K562 (cell line): ENCODE measurements around the gene RAB31. TPM values are rescaled to one million over a fixed set of nuclear protein-coding genes. Genes with fewer than 3 reads are reported as not detected.
A peak's percentile ranks its signal among the peaks of the same experiment; 100 is the strongest.

ENCODE experiments used
- CHCHD3 ChIP-seq: fragments of 250-450 bp; sonication (Bioruptor Pico); IDR thresholded peaks from 2 replicates; pipeline ENCODE4 v2.1.2; 2022; ENCODE audit warnings: mild to moderate bottlenecking
- DMBX1 ChIP-seq: fragments of 250-450 bp; sonication (Bioruptor Pico); IDR thresholded peaks from 2 replicates; pipeline ENCODE4 v1.8.0; 2022; ENCODE audit warnings: inconsistent platforms, mild to moderate bottlenecking, moderate library complexity, borderline replicate concordance
- GMEB1 ChIP-seq: fragments of 250-450 bp; sonication (Bioruptor Pico); IDR thresholded peaks from 2 replicates; pipeline ENCODE4 v1.4.0; 2020; ENCODE audit warnings: mild to moderate bottlenecking
- HSF4 ChIP-seq: fragments of 250-450 bp; sonication (Bioruptor Pico); IDR thresholded peaks from 2 replicates; pipeline ENCODE4 v2.1.2; 2022; ENCODE audit warnings: mild to moderate bottlenecking, moderate library complexity, borderline replicate concordance
- MLLT1 ChIP-seq, 2 experiments: fragments of 450-650 bp; IDR thresholded peaks; 2 replicates each; pipeline ENCODE4 v1.6.1; 2016
- POLR2AphosphoS5 ChIP-seq: IDR thresholded peaks from 2 replicates; pipeline ENCODE4 v1.6.1; 2011; ENCODE audit warnings: mild to moderate bottlenecking, low read depth, low read length, moderate library complexity; ENCODE audit not compliant: control insufficient read depth, insufficient read depth
- PRMT5 ChIP-seq: sonication (generic); formaldehyde crosslinking; IDR thresholded peaks from 2 replicates; pipeline ENCODE4 v1.5.0; 2020; ENCODE audit warnings: missing genetic modification reagents
- PTRF ChIP-seq: fragments of 450-650 bp; IDR thresholded peaks from 2 replicates; pipeline ENCODE4 v1.6.1; 2016; ENCODE audit warnings: mild to moderate bottlenecking, missing genetic modification characterization, missing compliant biosample characterization
- TARDBP ChIP-seq: fragments of 450-650 bp; IDR thresholded peaks from 2 replicates; pipeline ENCODE4 v1.6.1; 2016
- TBP ChIP-seq: optimal IDR thresholded peaks from 2 replicates; pipeline ENCODE3; 2011; ENCODE audit warnings: low read depth, low read length, improper control_type of control experiment
- XRCC4 ChIP-seq: IDR thresholded peaks from one replicate; pipeline ENCODE4 v1.6.1; 2011; ENCODE audit not compliant: insufficient read depth, insufficient read length; ENCODE audit errors: extremely low read depth
- ZNF12 ChIP-seq: sonication (generic); formaldehyde crosslinking; IDR thresholded peaks from 2 replicates; pipeline ENCODE4 v1.4.0; 2020; ENCODE audit warnings: mild to moderate bottlenecking, missing genetic modification reagents
- ZNF165 ChIP-seq: fragments of 250-450 bp; sonication (Bioruptor Pico); IDR thresholded peaks from 2 replicates; pipeline ENCODE4 v1.4.0; 2020; ENCODE audit warnings: borderline replicate concordance
- ZNF175 ChIP-seq: fragments of 200-800 bp; sonication (Bioruptor generic); IDR thresholded peaks from 2 replicates; pipeline ENCODE4 v1.6.1; 2016; ENCODE audit warnings: low read depth, mild to moderate bottlenecking, missing genetic modification characterization, missing compliant biosample characterization
- ZNF407 ChIP-seq: fragments of 450-650 bp; IDR thresholded peaks from 2 replicates; pipeline ENCODE4 v1.6.1; 2016; ENCODE audit warnings: low read depth
- polyA plus RNA-seq, 8 experiments: library from polyadenylated mRNA; depleted of rRNA in 4 of 8; stranded (reverse) in 5 of 8; unstranded in 3 of 8; fragments of >200 nt; fragmentation: Nextera tagmentation in 2 of 8; fragmentation: Illumina TruSeq in 1 of 8; extraction: Ambion mirVana in 2 of 8; extraction: Trizol in 1 of 8; gene quantifications; 2 replicates each; pipeline versions ENCODE4 v1.2.1 to v1.2.3, GENCODE V29; 2011 to 2014; ENCODE audit warnings: inconsistent platforms in 1 of 8, missing spikeins in 1 of 8
- total RNA-seq, 7 experiments: library from RNA; depleted of rRNA in 6 of 7; stranded (reverse); fragments of >200 nt in 6 of 7; fragmentation: Illumina TruSeq in 2 of 7; extraction: Trizol in 2 of 7; gene quantifications; 2 replicates each; pipeline versions ENCODE4 v1.2.1 to v1.2.3, GENCODE V29; 2011 to 2021; ENCODE audit warnings: low replicate concordance in 1 of 7

RAB31 gene
- total and polyA plus RNA-seq, 9 of the 15 experiments (the other 6 are each of a cell fraction or from before 2014, with no cell fraction given), result 20.7 to 70.4 (median 41.3) TPM

- TF ChIP-seq MLLT1 (IDR thresholded peaks at IDR 0.05) (no peak), GMEB1 (CRISPR knock-in tag) (no peak), ZNF165 (CRISPR knock-in tag) (no peak), DMBX1 (no peak), TBP (no peak), POLR2AphosphoS5 (no peak), CHCHD3 (no peak), TARDBP (no peak), ZNF12 (CRISPR knock-in tag) (peak; percentile 62; the same call in 1 of the 2 replicates), XRCC4 (no peak), ZNF175 (CRISPR knock-in tag) (peak; percentile 21; the same call in 1 of the 2 replicates), HSF4 (CRISPR knock-in tag) (no peak), PTRF (tag) (no peak), ZNF407 (no peak), PRMT5 (CRISPR knock-in tag) (no peak)
Measured at GRCh38 chr18:9757827-9758621, 49.9 kb downstream of the RAB31 start (continued).
